ENCODE results near the gene TMA16. TPM values are rescaled to one million over a fixed set of nuclear protein-coding genes. Genes with fewer than 3 reads are reported as not detected.

Gene TMA16
- polyA plus RNA-seq, 2 of the 4 experiments (the other 2 are of a cell fraction), result 28.5 to 36.1 TPM

GRCh38 chr4:163540448-163540847, 46.0 kb downstream of the TMA16 start:
- Histone ChIP-seq H3K4me2 (no peak overlapping the region), H3K4me1 (peaks cover 6% of the 10 kb centered on the region), H3K27ac (no peak overlapping the region), H3K9me3 (no peaks in the 10 kb centered on the region), H3K4me3 (no peak overlapping the region)
- ATAC-seq (no peak), FAIRE-seq (no peak), DNase-seq (ENCODE audit: low read depth in 1 of 2, low spot score in 1 of 2) (no peak)
- ChIA-PET POLR2A (interaction anchor here (2.6 kb wide), 1 partner anchor 46 kb away, joined by 9 read pairs; the partner anchor contains the start of gene TMA16), CTCF (interaction anchor here (0.5 to 5.0 kb wide), 4 partner anchors 9 to 1042 kb away, joined by 3 to 39 read pairs (median 4); partner anchors contain the start of gene TMA16)
- TF ChIP-seq ESRRA (IDR thresholded peaks at IDR 0.05; ENCODE audit: borderline replicate concordance, low read length), result no peak
- no peak for TF ChIP-seq GATA3 (IDR thresholded peaks at IDR 0.05; ENCODE audit: borderline replicate concordance)
- TF ChIP-seq NPAS2 (CRISPR knock-in tag; IDR thresholded peaks at IDR 0.05; ENCODE audit: borderline replicate concordance), result no peak
- TF ChIP-seq SREBF2 (IDR thresholded peaks at IDR 0.05), result no peak
- no peak for TF ChIP-seq KDM1A (IDR thresholded peaks at IDR 0.05; ENCODE audit: low read depth)
- TF ChIP-seq, protein P1, sequence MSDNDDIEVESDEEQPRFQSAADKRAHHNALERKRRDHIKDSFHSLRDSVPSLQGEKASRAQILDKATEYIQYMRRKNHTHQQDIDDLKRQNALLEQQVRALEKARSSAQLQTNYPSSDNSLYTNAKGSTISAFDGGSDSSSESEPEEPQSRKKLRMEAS (IDR thresholded peaks at IDR 0.05), result no peak
- no peak for TF ChIP-seq ZFP36 (IDR thresholded peaks at IDR 0.05; ENCODE audit: borderline replicate concordance, partially characterized antibody)
- TF ChIP-seq, protein P2, sequence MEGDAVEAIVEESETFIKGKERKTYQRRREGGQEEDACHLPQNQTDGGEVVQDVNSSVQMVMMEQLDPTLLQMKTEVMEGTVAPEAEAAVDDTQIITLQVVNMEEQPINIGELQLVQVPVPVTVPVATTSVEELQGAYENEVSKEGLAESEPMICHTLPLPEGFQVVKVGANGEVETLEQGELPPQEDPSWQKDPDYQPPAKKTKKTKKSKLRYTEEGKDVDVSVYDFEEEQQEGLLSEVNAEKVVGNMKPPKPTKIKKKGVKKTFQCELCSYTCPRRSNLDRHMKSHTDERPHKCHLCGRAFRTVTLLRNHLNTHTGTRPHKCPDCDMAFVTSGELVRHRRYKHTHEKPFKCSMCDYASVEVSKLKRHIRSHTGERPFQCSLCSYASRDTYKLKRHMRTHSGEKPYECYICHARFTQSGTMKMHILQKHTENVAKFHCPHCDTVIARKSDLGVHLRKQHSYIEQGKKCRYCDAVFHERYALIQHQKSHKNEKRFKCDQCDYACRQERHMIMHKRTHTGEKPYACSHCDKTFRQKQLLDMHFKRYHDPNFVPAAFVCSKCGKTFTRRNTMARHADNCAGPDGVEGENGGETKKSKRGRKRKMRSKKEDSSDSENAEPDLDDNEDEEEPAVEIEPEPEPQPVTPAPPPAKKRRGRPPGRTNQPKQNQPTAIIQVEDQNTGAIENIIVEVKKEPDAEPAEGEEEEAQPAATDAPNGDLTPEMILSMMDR (IDR thresholded peaks at IDR 0.05), result no peak
- TF ChIP-seq MAZ (IDR thresholded peaks at IDR 0.05; ENCODE audit: borderline replicate concordance, low read depth, low read length), result no peak
- TF ChIP-seq RAD21 (conservative IDR thresholded peaks at IDR 0.05 in 1 of 2, IDR thresholded peaks at IDR 0.05 in 1 of 2), result no peak
- TF ChIP-seq KDM5A (IDR thresholded peaks at IDR 0.05), result no peak
- TF ChIP-seq, protein P3, sequence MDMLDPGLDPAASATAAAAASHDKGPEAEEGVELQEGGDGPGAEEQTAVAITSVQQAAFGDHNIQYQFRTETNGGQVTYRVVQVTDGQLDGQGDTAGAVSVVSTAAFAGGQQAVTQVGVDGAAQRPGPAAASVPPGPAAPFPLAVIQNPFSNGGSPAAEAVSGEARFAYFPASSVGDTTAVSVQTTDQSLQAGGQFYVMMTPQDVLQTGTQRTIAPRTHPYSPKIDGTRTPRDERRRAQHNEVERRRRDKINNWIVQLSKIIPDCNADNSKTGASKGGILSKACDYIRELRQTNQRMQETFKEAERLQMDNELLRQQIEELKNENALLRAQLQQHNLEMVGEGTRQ (IDR thresholded peaks at IDR 0.05), result no peak
- TF ChIP-seq BHLHE40 (IDR thresholded peaks at IDR 0.05; ENCODE audit: low read depth, low read length), result no peak
- 91% methylated on average over 5 of the region's 5 CpGs for WGBS (ENCODE audit: missing lambda C conversion rate)

- peaks cover 6% of the 10 kb centered on the region for H3K4me1 ChIP-seq
- H3K4me2 ChIP-seq, result no peak overlapping the region
- TF ChIP-seq CBX8 (IDR thresholded peaks at IDR 0.05), result no peak
- TF ChIP-seq, protein P4, sequence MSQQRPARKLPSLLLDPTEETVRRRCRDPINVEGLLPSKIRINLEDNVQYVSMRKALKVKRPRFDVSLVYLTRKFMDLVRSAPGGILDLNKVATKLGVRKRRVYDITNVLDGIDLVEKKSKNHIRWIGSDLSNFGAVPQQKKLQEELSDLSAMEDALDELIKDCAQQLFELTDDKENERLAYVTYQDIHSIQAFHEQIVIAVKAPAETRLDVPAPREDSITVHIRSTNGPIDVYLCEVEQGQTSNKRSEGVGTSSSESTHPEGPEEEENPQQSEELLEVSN (IDR thresholded peaks at IDR 0.05; ENCODE audit: borderline replicate concordance, low read depth), result no peak
- TF ChIP-seq, protein P5, sequence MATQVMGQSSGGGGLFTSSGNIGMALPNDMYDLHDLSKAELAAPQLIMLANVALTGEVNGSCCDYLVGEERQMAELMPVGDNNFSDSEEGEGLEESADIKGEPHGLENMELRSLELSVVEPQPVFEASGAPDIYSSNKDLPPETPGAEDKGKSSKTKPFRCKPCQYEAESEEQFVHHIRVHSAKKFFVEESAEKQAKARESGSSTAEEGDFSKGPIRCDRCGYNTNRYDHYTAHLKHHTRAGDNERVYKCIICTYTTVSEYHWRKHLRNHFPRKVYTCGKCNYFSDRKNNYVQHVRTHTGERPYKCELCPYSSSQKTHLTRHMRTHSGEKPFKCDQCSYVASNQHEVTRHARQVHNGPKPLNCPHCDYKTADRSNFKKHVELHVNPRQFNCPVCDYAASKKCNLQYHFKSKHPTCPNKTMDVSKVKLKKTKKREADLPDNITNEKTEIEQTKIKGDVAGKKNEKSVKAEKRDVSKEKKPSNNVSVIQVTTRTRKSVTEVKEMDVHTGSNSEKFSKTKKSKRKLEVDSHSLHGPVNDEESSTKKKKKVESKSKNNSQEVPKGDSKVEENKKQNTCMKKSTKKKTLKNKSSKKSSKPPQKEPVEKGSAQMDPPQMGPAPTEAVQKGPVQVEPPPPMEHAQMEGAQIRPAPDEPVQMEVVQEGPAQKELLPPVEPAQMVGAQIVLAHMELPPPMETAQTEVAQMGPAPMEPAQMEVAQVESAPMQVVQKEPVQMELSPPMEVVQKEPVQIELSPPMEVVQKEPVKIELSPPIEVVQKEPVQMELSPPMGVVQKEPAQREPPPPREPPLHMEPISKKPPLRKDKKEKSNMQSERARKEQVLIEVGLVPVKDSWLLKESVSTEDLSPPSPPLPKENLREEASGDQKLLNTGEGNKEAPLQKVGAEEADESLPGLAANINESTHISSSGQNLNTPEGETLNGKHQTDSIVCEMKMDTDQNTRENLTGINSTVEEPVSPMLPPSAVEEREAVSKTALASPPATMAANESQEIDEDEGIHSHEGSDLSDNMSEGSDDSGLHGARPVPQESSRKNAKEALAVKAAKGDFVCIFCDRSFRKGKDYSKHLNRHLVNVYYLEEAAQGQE (IDR thresholded peaks at IDR 0.05), result no peak
- TF ChIP-seq RARB (CRISPR knock-in tag; IDR thresholded peaks at IDR 0.05), result no peak
- no peak for TF ChIP-seq ZC3H11A (IDR thresholded peaks at IDR 0.05)
- no peak for TF ChIP-seq EHF (CRISPR knock-in tag; IDR thresholded peaks at IDR 0.05)
- TF ChIP-seq HEYL (CRISPR knock-in tag; IDR thresholded peaks at IDR 0.05), result no peak
- TF ChIP-seq, protein P3 (IDR thresholded peaks at IDR 0.05), result no peak
- TF ChIP-seq HOXB13 (CRISPR knock-in tag; IDR thresholded peaks at IDR 0.05; ENCODE audit: low read depth), result no peak
- no peak for TF ChIP-seq FOSL2 (IDR thresholded peaks at IDR 0.05)
- TF ChIP-seq FOSL2 (CRISPR knock-in tag; IDR thresholded peaks at IDR 0.05), result no peak
- TF ChIP-seq, protein P6, sequence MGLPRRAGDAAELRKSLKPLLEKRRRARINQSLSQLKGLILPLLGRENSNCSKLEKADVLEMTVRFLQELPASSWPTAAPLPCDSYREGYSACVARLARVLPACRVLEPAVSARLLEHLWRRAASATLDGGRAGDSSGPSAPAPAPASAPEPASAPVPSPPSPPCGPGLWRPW (IDR thresholded peaks at IDR 0.05), result no peak
- no peak for TF ChIP-seq KDM1A (IDR thresholded peaks at IDR 0.05; ENCODE audit: low read depth)
- no peak for TF ChIP-seq HDAC2 (IDR thresholded peaks at IDR 0.05)
- TF ChIP-seq MYC (IDR thresholded peaks at IDR 0.05; ENCODE audit: borderline replicate concordance, low read length), result no peak
- no peak for TF ChIP-seq PBX3 (IDR thresholded peaks at IDR 0.05)
- TF ChIP-seq SREBF2 (IDR thresholded peaks at IDR 0.05), result no peak
- 78% methylated on average over 3 of the region's 3 CpGs for WGBS (ENCODE audit: missing lambda C conversion rate)
- no peaks in the 10 kb centered on the region for H3K9me3 ChIP-seq
- FAIRE-seq (no peak), ATAC-seq (peak in 1 of 2 experiments; percentile 17; a peak in 1 of 6 replicates), DNase-seq (ENCODE audit: low read depth in 1 of 2, low spot score in 1 of 2) (no peak)
- no peak overlapping the region for H3K4me3 ChIP-seq
- POLR2A ChIA-PET, result interaction anchor here (2.6 kb wide), 1 partner anchor 47 kb away, joined by 9 read pairs; the partner anchor contains the start of gene TMA16
- CTCF ChIA-PET, result interaction anchor here (1.7 to 5.0 kb wide), 2 partner anchors 9 to 15 kb away, joined by 4 to 39 read pairs; no protein-coding TSS in a partner anchor
- no peak overlapping the region for H3K27ac ChIP-seq
Measured at GRCh38 chr4:163540977-163541376, 46.5 kb downstream of the TMA16 start.

Measured in A549 (cell line).